Erythroblast (primary cell): ENCODE data around the gene OPRL1.

Source experiments
- DNase-seq, 2 experiments: peaks; one replicate each; lab custom pipeline; 2025; lab: John Stamatoyannopoulos, UW
- GATA1 ChIP-seq: IDR thresholded peaks from 2 replicates; pipeline ENCODE4 v1.6.1; 2011; ENCODE audit warnings: low read depth, mild to moderate bottlenecking, control low read depth, low read length, moderate library complexity
- POLR2A ChIP-seq: IDR thresholded peaks from 2 replicates; pipeline ENCODE4 v1.6.1; 2011; ENCODE audit warnings: mild to moderate bottlenecking, low read length

The OPRL1 gene

GRCh38 chr20:64136004-64136710 lies 56.3 kb downstream of the OPRL1 start:
- no peak for DNase-seq
- TF ChIP-seq POLR2A (no peak), GATA1 (no peak)

- DNase-seq = no peak
- TF ChIP-seq GATA1 (no peak), POLR2A (no peak)
Measured at GRCh38 chr20:64137598-64138031, 57.7 kb downstream of the OPRL1 start.

GRCh38 chr20:64138276-64138815 lies 58.5 kb downstream of the OPRL1 start:
- TF ChIP-seq GATA1 (no peak), POLR2A (no peak)
- DNase-seq = no peak

GRCh38 chr20:64139199-64140060 lies 59.5 kb downstream of the OPRL1 start:
- TF ChIP-seq POLR2A = no peak
- no peak for DNase-seq

- DNase-seq = no peak
- TF ChIP-seq GATA1 (no peak), POLR2A (no peak)
Measured at GRCh38 chr20:64140061-64140931, 60.4 kb downstream of the OPRL1 start.

- no peak for TF ChIP-seq POLR2A
- TF ChIP-seq GATA1 = no peak
- no peak for DNase-seq
Measured at GRCh38 chr20:64140956-64141355, 61.1 kb downstream of the OPRL1 start.

- TF ChIP-seq POLR2A (no peak), GATA1 (no peak)
- no peak for DNase-seq
Measured at GRCh38 chr20:64142590-64142989, 62.7 kb downstream of the OPRL1 start.

GRCh38 chr20:64143018-64143801 lies 63.3 kb downstream of the OPRL1 start:
- no peak for DNase-seq
- no peak for TF ChIP-seq POLR2A
- no peak for TF ChIP-seq GATA1

- TF ChIP-seq GATA1 (no peak), POLR2A (no peak)
- DNase-seq = no peak
Measured at GRCh38 chr20:64144144-64144912, 64.4 kb downstream of the OPRL1 start.

GRCh38 chr20:64145458-64146300 lies 65.8 kb downstream of the OPRL1 start:
- no peak for TF ChIP-seq GATA1
- TF ChIP-seq POLR2A = no peak
- DNase-seq = peak; percentile 15 to 16

GRCh38 chr20:64146301-64146935 lies 66.5 kb downstream of the OPRL1 start:
- no peak for DNase-seq
- no peak for TF ChIP-seq GATA1
- TF ChIP-seq POLR2A = no peak
